ENCODE measurements around the gene BAD. TPM values are rescaled to one million over a fixed set of nuclear protein-coding genes. Genes with fewer than 3 reads are reported as not detected.
A peak's percentile ranks its signal among the peaks of the same experiment; 100 is the strongest.

BAD gene
- total and polyA plus RNA-seq, 10 of the 15 experiments (the other 5 are each of a cell fraction or from before 2014, with no cell fraction given) = 1.5 to 67.2 (median 39.6) TPM

- no peak for TF ChIP-seq EZH2 (IDR thresholded peaks at IDR 0.05; ENCODE audit: borderline replicate concordance, control insufficient read depth, low read depth, low read length)
- no peak for TF ChIP-seq CHD4 (IDR thresholded peaks at IDR 0.05)
- TF ChIP-seq PAX8 (IDR thresholded peaks at IDR 0.05) = no peak
- TF ChIP-seq, protein P1, sequence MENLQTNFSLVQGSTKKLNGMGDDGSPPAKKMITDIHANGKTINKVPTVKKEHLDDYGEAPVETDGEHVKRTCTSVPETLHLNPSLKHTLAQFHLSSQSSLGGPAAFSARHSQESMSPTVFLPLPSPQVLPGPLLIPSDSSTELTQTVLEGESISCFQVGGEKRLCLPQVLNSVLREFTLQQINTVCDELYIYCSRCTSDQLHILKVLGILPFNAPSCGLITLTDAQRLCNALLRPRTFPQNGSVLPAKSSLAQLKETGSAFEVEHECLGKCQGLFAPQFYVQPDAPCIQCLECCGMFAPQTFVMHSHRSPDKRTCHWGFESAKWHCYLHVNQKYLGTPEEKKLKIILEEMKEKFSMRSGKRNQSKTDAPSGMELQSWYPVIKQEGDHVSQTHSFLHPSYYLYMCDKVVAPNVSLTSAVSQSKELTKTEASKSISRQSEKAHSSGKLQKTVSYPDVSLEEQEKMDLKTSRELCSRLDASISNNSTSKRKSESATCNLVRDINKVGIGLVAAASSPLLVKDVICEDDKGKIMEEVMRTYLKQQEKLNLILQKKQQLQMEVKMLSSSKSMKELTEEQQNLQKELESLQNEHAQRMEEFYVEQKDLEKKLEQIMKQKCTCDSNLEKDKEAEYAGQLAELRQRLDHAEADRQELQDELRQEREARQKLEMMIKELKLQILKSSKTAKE (IDR thresholded peaks at IDR 0.05; ENCODE audit: low read depth, poor library complexity, severe bottlenecking) = no peak
- TF ChIP-seq HDGF (IDR thresholded peaks at IDR 0.05) = peak; percentile 71; the same call in 1 of the 2 replicates
- no peak for TF ChIP-seq KDM1A (IDR thresholded peaks at IDR 0.05; ENCODE audit: borderline replicate concordance)
- TF ChIP-seq ZNF274 (IDR thresholded peaks at IDR 0.05; ENCODE audit: insufficient read depth, insufficient read length) = no peak
- TF ChIP-seq SMARCA5 (IDR thresholded peaks at IDR 0.05) = no peak; the same call in none of the 2 replicates
- peak in 1 of 2 experiments; percentile 52; a peak in 1 of 3 replicates for TF ChIP-seq EGR1 (IDR thresholded peaks at IDR 0.05; ENCODE audit: borderline replicate concordance in 1 of 2, low read depth in 2 of 2, low read length in 2 of 2)
- no peak for TF ChIP-seq HSF1 (IDR thresholded peaks at IDR 0.05; ENCODE audit: low read depth, low read length)
- peak in 1 of 2 experiments; percentile 28; a peak in 1 of 4 replicates for TF ChIP-seq ETV6 (conservative IDR thresholded peaks at IDR 0.05 in 1 of 2, IDR thresholded peaks at IDR 0.05 in 1 of 2; ENCODE audit: borderline replicate concordance in 1 of 2, low read depth in 1 of 2)
- TF ChIP-seq HCFC1 (IDR thresholded peaks at IDR 0.05; ENCODE audit: low read length) = no peak
- TF ChIP-seq NFYB (IDR thresholded peaks at IDR 0.05; ENCODE audit: insufficient read depth, low read depth, low read length) = peak; percentile 68
- TF ChIP-seq ZBTB40 (IDR thresholded peaks at IDR 0.05; ENCODE audit: borderline replicate concordance) = peak; percentile 20; the same call in 1 of the 2 replicates
- TF ChIP-seq, protein P2, sequence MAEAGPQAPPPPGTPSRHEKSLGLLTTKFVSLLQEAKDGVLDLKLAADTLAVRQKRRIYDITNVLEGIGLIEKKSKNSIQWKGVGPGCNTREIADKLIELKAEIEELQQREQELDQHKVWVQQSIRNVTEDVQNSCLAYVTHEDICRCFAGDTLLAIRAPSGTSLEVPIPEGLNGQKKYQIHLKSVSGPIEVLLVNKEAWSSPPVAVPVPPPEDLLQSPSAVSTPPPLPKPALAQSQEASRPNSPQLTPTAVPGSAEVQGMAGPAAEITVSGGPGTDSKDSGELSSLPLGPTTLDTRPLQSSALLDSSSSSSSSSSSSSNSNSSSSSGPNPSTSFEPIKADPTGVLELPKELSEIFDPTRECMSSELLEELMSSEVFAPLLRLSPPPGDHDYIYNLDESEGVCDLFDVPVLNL (IDR thresholded peaks at IDR 0.05; ENCODE audit: low read depth, low read length) = no peak
- TF ChIP-seq, protein P3, sequence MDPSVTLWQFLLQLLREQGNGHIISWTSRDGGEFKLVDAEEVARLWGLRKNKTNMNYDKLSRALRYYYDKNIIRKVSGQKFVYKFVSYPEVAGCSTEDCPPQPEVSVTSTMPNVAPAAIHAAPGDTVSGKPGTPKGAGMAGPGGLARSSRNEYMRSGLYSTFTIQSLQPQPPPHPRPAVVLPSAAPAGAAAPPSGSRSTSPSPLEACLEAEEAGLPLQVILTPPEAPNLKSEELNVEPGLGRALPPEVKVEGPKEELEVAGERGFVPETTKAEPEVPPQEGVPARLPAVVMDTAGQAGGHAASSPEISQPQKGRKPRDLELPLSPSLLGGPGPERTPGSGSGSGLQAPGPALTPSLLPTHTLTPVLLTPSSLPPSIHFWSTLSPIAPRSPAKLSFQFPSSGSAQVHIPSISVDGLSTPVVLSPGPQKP (IDR thresholded peaks at IDR 0.05; ENCODE audit: low read depth, low read length) = 0 out of 2 replicates have a peak, but pooled peaks have one; percentile 37
Observed at GRCh38 chr11:64226507-64227051, 57.9 kb downstream of the BAD start (continued).
